HUDEP-2 (cell line): ENCODE measurements around the gene TAF1.
"Not testable (repeated sequence)": the region's sequence is repeated elsewhere in the genome, so short reads cannot be mapped to it uniquely, and the experiment has no call there.

Experiments
- DNase-seq, 76 experiments: peaks; one replicate each; lab custom pipeline; 2025; ENCODE audit not compliant: unreplicated experiment in 76 of 76; lab: John Stamatoyannopoulos, UW

TAF1 gene

DNA sequence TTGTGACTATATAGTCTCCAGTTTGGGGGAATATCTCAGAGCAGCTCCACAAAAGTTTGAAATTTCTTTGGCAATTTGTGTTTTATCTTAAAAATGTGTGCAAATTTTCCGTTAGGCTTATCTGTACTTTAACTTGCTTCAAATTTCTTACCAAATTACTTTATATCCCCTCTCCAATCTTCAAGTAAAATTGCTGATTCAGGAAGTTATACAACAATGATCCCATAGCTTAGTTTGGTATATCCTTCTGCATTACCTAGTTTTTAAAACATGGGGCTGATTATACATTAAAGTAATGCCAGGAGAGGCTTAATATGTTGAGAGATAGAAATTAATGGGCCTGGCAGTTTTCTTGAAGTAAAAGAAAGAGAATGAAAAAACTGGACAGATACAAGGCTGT, 66.6 kb downstream of the TAF1 start:
- DNase-seq, result no peak

DNA sequence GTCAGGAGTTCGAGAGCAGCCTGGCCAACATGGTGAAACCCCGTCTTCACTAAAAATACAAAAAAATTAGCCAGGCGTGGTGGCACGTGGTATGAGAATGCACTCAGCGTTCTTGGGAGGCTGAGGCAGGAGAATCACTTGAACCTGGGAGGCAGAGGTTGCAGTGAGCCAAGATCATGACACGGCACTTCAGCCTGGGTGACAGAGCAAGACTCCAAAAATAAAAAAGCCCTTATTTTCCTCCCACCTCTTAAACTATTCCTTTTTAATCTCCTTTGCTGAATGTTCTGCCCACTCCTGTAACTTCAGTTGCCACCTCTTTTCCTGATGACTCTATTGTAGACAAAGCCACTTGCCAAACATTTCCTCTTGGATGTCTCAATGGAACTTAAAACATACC, 72.6 kb downstream of the TAF1 start:
- no peak for DNase-seq

DNA sequence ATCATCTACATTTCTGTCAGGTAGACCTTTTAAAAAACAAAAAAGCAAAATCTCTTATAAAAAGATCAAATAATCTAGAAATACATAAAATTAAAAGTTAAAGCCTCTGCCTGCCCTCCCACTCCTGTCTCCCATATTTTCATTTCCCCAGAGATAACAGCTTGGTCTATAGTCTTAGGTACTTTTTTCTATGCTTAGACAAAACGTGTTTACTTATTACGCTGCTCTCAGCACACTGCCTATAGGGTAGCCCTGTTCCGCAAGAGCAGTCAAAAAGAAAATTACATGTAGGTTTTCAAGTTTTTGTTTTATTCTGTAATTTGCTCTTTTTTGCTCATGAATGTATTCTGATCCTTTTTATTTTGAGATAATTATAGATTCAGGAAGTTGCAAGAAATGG, 73.3 kb downstream of the TAF1 start:
- peak in 1 of 76 experiments; percentile 1 for DNase-seq

DNA sequence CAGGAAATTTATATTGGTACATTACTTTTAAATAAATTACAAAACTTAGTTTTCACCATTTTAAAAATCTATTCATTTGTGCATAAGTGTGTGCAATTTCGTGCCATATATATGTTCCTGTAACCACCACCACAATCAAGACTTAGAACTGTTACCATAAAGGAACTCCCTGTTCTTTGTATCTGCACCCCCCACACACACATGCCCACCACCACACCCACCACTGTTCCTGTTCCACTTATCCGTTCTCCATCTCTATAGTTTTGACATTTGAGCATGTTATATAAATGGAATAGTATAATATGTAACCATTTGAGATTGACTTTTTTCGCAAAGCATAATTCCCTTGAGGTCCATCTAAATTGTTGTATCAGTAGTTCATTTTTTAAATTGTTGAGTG, 73.7 kb downstream of the TAF1 start:
- peak in 4 of 76 experiments; percentile 1 to 5 (median 2) for DNase-seq

DNA sequence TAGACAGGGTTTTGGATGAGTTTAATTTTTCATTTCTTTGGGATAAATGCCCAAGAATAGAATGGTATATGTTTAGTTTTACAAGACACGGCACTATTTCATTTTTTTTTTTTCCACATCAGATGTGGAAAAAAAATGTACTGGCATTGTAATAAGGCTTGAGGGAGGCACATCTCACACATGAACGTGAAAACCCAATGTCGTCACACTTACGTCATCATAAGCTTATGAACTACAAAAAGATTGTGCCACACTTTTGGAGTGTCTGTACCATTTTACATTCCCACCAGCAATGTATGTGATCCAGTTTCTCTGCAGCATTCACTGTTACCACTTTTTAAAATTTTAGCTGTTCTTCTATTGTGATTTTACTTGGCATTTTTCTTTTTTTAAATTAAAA, 74.2 kb downstream of the TAF1 start:
- DNase-seq, result no peak

DNA sequence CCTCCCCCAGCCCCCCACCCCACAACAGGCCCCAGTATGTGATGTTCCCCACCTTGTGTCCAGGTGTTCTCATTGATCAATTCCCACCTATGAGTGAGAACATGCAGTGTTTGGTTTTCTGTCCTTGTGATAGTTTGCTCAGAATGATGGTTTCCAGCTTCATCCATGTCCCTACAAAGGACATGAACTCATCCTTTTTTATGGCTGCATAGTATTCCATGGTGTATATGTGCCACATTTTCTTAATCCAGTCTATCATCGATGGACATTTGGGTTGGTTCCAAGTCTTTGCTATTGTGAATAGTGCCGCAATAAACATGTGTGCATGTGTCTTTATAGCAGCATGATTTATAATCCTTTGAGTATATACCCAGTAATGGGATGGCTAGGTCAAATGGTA, 75.7 kb downstream of the TAF1 start:
- DNase-seq, result not testable (repeated sequence)

DNA sequence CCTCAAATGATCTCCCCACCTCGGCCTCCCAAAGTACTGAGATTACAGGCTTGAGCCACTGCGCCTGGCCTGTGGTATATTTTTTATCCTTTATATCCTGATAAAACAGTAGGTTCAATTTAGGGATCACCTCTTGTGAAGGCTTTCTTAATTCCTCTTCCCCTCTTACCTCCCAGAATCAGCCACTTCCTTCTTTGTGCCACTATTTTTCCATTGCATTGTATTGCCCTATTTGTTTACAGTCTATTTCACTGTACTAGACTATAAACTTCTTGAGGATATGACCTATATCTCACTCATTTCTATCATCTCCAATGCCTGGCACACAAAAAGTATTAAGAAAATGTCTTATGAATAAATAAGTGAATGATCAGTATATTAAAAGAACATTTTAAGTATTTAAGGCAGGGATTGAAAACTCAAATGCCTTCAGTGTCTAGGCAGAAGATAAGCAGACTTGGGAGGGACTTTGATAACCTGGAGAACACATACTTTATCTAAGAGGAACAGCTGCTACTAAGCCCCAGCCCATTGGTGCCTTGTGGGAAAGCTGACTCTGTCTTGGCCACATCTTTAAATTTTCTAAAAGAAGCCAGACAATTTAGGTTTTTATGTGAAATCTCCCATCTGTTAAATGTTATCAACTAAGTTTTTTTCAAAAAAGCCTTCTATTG, 84.4 kb downstream of the TAF1 start:
- DNase-seq, result peak in 70 of 76 experiments; percentile 1 to 86 (median 46)

DNA sequence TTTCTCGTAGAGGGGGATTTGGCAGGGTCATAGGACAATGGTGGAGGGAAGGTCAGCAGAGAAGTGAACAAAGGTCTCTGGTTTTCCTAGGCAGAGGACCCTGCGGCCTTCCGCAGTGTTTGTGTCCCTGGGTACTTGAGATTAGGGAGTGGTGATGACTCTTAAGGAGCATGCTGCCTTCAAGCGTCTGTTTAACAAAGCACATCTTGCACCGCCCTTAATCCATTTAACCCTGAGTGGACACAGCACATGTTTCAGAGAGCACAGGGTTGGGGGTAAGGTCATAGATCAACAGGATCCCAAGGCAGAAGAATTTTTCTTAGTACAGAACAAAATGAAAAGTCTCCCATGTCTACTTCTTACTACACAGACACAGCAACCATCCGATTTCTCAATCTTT, 85.4 kb downstream of the TAF1 start:
- DNase-seq, result peak in 1 of 76 experiments; percentile 0

DNA sequence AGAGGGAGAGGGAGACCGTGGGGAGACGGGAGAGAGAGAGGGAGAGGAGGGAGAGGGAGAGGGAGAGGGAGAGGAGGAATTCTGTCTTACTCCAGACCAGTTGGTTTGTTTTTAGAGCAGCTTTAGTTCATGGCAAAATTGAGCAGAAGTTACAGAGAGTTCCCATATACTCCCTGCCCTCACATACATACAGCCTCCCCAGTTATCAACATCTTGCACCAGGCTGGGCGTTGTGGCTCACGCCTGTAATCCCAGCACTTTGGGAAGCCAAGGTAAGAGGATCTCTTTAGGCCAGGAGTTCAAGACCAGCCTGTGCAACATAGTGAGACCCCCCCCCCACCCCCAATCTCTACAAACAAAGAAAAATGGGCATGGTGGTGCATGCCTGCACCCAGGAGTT, 86.9 kb downstream of the TAF1 start:
- DNase-seq, result peak in 15 of 76 experiments; percentile 0 to 30 (median 3)

DNA sequence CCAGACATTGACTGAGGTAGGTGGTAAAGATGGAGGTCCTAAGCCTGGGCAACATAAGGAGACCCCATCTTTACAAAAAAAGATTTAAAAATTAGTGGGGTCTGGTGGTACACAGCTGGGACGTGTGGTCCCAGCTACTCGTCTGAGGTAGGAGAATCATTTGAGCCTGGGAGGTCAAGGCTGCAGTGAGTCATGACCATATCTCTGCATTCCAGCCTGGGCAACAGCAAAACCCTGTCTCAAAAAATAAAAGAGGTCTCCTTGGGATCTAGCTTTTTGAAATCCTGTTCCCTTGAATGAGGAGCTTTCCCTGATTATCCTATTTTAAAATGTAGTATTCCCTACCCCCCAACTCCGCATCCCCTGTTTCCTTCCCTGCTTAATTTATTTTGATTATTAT, 88.1 kb downstream of the TAF1 start:
- DNase-seq, result peak in 5 of 76 experiments; percentile 1 to 4 (median 1)

DNA sequence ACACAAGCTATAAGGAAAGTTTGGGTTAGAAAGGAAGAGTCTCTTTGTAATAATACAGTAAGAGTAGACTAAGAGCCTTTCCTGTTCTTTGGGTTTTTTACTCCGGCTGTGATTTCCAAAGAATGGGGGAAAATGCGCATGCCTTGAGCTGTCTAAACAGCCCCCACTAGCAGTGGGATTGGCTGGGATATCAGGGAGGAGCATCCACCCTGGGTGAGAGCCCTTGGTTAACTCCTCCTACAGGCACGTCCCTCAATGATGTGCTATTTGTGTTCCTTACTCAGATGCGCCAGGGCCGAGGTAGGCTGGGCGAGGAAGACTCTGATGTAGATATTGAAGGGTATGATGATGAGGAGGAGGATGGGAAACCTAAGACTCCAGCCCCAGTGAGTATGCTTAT, 92.7 kb downstream of the TAF1 start:
- no peak for DNase-seq

DNA sequence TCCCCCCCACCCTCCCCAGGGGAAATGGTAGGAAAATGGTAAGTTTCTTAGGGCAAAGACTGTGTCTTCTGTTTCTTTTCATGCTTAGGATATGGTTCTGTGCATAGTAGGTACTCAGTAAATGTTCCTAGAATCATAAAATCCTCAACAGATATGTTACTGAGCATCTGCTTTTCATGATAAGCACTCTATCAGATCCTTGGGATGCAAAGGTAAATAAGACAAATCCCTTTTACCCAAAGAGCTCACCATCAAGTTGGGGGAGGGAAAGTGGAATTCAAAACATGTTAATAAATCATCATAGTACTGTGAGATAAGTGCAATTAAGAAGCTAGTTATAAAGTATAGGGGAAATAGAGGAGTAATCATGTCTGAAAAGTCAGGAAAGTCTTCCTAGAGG, 98.8 kb downstream of the TAF1 start:
- no peak for DNase-seq

DNA sequence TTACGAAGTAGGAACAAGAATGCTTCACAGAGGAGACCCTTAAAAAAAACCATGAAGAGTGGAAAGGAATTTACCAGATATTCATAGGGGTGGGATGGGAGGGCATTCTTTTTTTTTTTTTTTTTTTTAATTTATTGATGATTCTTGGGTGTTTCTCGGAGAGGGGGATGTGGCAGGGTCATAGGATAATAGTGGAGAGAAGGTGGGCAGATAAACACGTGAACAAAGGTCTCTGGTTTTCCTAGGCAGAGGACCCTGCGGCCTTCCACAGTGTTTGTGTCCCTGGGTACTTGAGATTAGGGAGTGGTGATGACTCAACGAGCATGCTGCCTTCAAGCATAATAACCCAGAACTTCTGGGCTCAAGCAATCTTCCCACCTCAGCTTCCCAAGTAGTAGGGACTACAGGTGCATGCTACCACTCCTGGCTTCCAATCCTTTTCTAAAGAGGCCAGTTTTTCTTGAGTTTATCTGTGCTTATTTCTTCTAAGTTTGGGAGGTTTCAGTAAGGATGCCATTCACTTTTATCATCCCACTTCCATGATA, 100.9 kb downstream of the TAF1 start:
- no peak for DNase-seq

DNA sequence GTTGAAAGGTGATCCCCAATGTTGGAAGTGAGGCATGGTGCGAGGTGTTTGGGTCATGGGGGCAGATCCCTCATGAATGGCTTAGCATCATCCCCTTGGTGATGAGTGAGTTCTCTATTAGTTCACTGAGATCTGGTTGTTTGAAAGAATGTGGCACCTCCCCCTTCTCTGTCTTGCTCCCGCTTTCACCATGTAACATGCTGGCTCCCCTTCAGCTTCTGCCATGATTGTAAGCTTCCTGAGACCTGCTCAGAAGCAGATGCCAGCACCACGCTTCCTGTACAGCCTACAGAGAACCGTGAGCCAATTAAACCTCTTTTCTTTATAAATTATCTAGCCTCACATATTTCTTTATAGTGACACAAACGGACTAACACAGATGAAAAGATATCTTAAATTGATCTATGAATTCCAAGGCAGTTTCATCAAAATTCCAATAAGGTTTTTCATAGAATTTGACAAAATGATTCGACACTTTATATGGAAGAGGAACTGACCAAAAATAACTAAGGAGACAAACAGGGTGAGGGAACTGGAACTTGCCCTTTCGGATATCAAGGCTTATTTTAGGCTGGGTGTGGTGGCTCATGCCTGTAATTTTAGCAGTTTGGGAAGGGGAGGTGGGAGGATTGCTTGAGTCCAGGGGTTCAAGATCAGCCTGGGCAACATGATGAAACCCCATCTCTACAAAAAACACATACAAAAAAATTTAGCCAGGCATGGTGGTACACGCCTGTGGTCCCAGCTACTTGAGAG, 109.8 kb downstream of the TAF1 start:
- DNase-seq, result no peak

DNA sequence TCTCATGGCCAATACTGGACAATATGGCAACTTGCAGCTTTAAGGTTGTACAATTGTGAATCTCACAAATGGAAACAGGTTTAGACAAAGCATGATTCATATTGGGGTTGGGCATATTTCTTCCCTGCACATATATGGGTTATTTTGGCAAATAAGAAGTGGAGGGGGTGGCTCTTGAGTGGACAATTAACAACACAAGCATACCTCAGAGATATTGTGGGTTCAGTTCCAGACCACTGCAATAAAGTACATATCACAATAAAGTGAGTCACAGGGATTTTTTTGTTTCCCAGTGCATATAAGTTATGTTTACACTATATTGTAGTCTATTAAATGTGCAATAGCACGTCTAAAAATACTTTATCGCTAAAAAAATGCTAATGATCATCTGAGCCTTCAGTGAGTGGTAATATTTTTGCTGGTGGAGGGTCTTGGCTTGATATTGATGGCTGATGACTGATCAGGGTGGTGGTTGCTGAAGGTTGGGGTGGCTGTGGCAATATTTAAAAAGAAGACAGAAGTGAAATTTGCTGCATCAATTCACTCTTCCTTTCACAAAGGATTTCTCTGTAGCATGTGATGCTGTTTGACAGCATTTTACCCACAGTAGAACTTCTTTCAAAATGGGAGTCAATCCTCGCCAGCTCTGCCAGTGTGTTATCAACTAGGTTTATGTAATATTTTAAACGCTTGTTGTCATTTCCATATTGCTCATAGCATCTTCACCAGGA, 116.2 kb downstream of the TAF1 start:
- no peak for DNase-seq

DNA sequence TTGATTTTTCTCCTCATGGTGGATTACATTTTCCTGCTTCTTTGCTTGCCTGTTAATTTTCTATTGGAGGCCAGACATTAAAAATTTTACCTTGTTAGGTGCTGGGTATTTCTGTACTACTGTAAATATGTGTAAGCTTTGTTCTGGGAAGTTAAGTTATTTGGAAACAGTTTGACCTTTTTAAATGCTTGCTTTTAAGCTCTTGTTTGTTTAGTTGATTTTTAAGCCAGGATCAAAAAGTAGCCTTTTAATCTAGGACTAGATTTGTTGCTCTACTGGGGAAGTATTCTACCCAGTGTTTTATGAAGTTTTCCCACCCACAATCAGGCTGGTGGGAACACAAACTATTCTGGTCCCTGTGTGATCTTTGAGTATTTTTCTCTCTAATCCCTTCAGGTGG, 121.7 kb downstream of the TAF1 start:
- no peak for DNase-seq

DNA sequence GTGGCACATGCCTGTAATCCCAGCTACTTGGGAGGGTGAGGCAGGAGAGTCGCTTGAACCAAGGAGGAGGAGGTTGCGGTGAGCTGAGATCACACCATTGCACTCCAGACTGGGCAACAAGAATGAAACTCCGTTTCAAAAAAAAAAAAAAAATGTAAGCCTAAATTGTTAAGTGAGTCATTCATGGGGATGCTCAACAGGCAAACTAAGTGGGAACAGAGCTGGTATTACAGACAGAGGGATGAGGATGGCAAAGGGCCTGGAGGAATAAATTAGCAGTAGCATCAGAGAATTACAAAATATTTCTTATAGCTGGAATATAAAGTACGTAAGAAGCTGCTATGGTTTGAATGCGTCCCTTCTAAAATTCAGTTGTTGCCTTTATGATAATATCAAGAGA, 123.4 kb downstream of the TAF1 start:
- no peak for DNase-seq

DNA sequence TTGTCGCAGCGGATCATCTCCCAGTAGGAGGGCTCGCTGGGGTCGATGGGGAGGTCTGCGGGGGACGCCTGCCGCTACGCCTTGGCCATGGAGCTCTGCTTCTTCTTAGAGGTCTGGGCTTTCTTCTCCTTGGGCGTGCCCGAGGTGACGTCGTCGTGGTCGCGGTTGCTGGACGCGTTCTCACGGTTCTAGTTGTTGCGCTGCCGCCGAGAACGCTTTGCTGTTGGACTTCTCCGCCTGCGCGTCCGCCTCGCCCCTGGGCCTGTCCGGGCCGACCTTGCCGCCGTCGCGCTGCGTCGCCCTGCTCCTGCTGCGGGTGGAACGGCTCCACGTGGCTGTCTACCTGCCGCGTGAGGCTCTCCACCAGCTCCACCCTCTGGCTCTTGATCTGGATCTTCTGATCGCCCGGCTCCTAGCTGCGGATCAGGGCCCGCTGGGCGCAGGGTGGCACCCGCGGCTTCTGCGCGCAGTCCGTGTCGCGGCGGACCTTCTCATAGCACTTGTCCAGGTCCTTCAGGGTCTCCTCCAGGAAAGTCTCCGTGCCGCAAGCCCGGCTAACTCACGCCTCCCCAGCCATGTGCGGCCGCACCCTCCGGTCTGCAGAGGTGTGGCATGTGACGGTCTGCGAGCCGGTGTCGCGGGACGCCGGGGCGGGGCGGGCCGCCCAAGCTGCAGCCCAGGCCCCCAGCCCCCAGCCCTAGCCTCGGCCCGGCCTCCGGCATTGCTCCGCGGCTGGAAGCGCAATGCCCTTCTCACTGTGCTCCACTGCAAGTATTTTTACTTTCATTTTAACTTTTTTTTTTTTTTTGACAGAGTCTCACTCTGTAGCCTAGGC, 126.3 kb downstream of the TAF1 start:
- DNase-seq, result peak in 67 of 76 experiments; percentile 0 to 60 (median 27)

DNA sequence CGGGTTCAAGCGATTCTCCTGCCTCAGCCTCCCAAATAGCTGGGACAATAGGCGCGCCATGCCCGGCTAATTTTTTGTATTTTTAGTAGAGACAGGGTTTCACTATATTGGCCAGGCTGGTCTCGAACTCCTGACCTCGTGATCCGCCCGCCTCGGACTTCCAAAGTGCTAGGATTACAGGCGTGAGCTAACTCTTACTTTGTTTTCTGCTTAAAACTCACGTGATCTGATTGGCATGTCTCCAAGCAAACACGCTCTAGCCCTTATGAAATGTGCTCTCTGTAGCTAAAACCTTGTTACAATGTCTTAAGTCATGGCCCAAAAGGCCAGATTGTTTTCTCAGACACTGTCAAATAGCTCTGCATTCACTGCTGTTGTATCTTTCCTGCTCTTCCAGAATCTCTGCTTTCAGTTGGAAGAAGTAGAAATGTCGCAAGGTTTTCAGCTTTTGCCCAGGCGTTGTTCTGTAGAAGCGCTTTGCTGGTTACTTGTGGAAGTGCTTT, 127.0 kb downstream of the TAF1 start:
- peak in 2 of 76 experiments; percentile 1 to 15 for DNase-seq

DNA sequence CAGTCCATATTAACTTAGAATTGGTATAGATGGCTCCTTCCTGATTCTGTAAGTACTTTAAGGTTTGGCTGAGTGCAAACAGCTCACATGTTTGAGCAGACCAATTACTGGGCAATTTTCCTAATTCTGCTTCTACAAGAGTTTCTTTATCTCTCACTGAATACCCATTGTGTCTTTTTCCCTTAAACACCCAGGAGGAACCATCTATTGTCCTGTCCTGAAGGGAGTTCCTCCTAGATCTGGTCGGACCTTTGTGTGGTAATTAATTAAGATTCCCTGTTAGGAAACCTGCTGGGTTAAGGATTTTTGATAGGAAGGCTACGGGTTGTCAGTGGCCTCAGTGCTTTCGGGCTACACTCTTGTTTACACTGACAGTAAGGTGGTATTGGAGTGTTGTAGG, 129.8 kb downstream of the TAF1 start:
- DNase-seq, result not testable (repeated sequence)
